VCaP (cell line): ENCODE results near the gene FPGS.

ENCODE experiments used
- H3K27ac ChIP-seq: fragments of 450-650 bp; 2 replicates; pipeline ENCODE4 v1.5.1; 2017
- TF ChIP-seq, protein P1 (sequence below): fragments of 450-650 bp; conservative IDR thresholded peaks from 2 replicates; pipeline ENCODE4 v1.5.1; 2017; ENCODE audit warnings: mild to moderate bottlenecking, moderate library complexity

FPGS gene

DNA sequence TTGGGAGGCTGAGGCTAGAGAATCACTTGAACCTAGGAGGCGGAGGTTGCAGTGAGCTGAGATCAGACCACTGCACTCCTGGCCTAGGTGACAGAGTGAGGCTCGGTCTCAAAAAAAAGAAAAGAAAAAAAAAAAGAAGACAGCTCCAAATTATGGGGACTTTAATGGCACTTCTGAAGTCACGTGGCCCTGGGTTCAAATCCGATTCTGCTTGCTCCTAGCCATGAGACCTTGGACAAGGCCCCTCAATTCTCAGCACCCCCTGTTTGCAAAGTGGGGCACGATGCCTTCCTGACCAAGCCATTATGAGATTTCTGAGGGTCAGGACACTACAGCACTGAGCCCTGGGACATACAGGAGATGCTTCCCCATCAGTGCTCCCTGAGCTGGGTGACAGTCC lies 52.8 kb downstream of the FPGS start:
- peak overlapping the region; percentile 92 for H3K27ac ChIP-seq
- TF ChIP-seq, protein P1, sequence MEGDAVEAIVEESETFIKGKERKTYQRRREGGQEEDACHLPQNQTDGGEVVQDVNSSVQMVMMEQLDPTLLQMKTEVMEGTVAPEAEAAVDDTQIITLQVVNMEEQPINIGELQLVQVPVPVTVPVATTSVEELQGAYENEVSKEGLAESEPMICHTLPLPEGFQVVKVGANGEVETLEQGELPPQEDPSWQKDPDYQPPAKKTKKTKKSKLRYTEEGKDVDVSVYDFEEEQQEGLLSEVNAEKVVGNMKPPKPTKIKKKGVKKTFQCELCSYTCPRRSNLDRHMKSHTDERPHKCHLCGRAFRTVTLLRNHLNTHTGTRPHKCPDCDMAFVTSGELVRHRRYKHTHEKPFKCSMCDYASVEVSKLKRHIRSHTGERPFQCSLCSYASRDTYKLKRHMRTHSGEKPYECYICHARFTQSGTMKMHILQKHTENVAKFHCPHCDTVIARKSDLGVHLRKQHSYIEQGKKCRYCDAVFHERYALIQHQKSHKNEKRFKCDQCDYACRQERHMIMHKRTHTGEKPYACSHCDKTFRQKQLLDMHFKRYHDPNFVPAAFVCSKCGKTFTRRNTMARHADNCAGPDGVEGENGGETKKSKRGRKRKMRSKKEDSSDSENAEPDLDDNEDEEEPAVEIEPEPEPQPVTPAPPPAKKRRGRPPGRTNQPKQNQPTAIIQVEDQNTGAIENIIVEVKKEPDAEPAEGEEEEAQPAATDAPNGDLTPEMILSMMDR, result no peak

DNA sequence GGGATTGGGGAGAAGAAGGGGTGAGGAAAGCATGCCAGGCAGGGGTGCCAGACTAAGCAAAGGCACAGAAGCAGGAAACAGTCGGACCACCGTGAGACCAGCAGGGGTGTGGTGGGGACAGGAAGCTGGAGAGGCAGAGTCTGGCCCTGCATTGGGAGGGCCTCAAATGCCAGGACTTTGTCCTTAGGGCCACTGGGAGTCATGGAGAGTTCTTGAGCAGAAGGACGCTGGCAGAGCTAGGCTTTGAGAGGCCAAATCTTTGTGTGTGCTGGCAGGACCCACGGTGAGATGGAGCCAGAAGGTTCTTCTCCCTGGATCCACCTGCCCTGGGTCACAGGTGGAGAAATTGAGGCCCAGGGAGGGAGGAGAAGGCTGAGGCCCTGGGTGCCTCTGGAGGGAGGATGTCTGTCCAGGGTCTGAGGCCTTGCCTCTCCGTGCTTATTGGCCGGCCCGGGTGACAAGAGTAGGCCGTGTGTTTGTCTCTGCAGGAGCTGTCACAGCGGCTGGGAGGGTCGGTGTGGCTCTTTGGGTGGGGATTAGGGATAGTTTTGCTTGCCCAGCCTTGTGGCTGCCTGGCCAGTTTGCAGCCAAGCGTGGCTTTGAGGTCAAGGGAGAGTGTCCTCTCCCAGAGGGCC lies 53.5 kb downstream of the FPGS start:
- H3K27ac ChIP-seq, result peak overlapping the region; percentile 92; the same call in 1 of the 2 replicates
- TF ChIP-seq, protein P1, result no peak

DNA sequence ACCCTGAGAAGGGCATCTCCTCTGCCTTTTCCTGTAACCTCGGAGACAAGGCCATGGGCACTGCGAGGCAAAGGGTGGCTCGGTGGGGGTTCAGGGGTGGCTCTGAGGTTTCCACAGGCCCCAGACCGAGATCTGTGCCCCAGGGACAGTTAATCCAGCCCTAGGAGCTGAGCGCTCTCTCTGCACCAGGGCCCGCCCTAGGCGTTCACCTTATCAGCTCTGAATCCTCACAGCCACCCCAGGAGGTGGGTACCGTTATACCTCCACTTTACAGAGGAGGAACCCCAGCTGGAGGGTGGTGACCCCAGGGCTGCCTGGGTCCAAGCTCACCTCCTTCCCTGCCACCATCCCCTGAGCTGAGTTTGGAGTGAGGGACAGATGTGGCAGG lies 54.0 kb downstream of the FPGS start:
- no peak overlapping the region; the same call in 1 of the 2 replicates for H3K27ac ChIP-seq
- TF ChIP-seq, protein P1, result no peak

DNA sequence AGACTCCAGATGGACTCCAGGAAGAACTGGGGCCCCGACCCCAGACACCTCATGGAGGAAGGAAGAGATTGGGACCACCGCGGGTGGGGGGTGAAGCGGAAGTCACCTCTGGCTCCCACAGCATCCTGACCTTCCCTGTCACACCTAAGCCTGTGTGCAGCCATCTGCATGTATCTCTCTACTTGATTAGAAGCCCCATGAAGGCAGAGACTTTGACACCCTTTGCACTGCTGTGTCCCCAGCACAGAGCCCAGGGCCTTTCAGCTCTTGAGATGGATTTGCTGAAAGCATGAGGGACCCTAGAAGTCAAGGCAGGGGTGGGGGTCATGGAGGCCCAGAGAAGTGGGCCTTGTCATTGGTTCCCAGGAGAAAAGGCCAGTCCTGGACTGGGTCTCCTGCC lies 54.6 kb downstream of the FPGS start:
- peak overlapping the region; percentile 38; the same call in 1 of the 2 replicates for H3K27ac ChIP-seq
- TF ChIP-seq, protein P1, result no peak

DNA sequence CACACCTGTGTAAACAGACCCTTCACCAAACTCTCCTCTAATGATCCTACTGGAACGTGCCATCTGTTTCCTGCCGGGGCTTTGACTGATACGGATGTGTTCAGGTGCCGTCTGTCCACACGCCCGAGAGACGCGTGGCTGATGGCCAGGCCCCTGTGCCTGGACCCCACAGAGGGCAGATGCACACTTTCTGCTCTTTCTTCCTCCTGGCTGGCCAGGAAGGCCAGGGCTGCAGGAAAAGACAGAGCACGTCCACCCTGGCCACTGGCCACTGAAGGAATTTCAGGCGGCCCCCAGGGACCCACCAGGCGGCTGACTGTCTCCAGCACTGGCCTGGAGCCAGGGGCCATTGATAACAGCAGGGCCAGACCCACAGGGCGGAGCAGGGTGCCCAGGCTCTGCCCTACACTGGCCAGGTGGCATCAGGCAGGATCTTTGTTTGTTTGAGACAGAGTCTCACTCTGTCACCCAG lies 55.4 kb downstream of the FPGS start:
- TF ChIP-seq, protein P1, result no peak
- peak overlapping the region; percentile 38; the same call in 1 of the 2 replicates for H3K27ac ChIP-seq

DNA sequence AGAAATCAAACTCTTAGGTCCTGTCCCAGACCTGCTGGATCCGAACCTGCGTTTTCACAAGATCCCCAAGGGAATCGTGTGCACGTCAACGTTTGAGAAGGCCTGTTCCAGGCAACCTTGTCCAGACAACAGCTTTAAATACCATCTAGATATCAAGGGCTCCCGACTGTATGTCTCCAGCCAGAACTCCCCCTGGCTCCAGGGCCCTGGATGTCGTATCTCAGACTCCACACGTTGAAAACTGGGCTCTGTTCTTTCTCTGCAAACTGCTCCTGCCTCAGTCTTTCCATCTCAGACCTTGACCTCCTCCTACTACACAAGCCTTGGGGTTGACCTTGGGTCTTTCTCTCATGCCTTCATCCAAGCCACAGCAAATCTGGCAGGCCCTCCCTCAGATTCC lies 57.6 kb downstream of the FPGS start:
- H3K27ac ChIP-seq, result no peak overlapping the region
- TF ChIP-seq, protein P1, result no peak

DNA sequence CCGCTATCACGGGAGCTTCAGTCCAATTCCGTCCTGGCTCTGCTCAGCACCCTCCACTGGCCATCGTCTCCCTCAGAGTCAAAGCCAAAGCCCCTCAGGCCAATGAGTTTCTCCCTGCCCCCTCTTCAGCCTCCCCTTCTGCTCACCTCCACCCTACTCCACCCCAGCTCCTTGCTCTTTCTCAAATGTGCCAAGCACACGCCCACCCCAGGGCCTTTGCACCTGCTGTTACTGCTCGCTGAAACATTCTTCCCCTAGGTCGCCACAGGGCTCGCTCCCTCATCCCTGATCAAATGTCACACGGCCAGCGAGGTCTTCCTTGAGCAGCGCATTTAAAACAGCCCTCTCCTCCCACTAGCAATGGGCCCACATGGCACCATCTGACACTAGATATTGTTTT lies 58.1 kb downstream of the FPGS start:
- no peak overlapping the region for H3K27ac ChIP-seq

More for the DNA sequence above, 58.1 kb downstream of the FPGS start:
- TF ChIP-seq, protein P1, result no peak
